Measurements from ENCODE around the gene MAPKAPK3. TPM values are rescaled to one million over a fixed set of nuclear protein-coding genes. Genes with fewer than 3 reads are reported as not detected.

Gene MAPKAPK3
- total and polyA plus RNA-seq, 2 of the 4 experiments (the other 2 are of a cell fraction): 38.3 to 57.2 TPM

DNA sequence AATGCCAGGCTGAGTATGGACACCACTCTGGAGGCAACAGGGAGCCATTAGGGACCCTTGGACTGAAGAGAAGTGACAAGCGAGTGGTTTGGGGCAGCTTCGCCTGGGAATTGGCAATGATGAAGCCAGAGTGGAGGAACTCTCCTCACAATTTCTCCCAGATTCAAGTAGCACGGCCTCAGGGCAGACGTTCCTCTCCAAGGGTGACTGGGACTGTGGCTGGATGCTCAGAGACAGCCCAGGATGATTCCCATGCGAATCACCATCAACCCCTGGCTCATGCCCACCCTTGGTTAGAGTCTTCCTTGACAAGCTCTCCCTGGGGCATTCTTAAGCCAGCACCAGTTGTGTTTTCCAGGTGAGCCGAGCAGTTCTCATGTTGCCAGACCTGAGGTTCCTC is 41.5 kb downstream of the MAPKAPK3 start:
- Histone ChIP-seq H3K9me1 (ENCODE audit: insufficient read depth, low read length) (no peaks in the 10 kb centered on the region), H3K9me3 (ENCODE audit: control insufficient read depth, insufficient read depth, low read length) (no peaks in the 10 kb centered on the region), H3K27me3 (ENCODE audit: control insufficient read depth, insufficient read depth, low read length) (peaks cover 3% of the 10 kb centered on the region; the same call in 1 of the 2 replicates), H4K91ac (ENCODE audit: insufficient read depth, low read depth, low read length) (no peak overlapping the region), H3K4me2 (ENCODE audit: low read depth, low read length) (no peak overlapping the region), H4K5ac (ENCODE audit: low read depth, low read length) (no peak overlapping the region), H3K4me1 (ENCODE audit: control insufficient read depth, insufficient read depth, low read length) (no peaks in the 10 kb centered on the region), H3K23ac (ENCODE audit: low read depth, low read length) (no peak overlapping the region), H2BK5ac (ENCODE audit: low read depth, low read length, poor library complexity, severe bottlenecking) (no peak overlapping the region), H2BK120ac (ENCODE audit: low read depth, low read length) (no peak overlapping the region), H3K27ac (ENCODE audit: insufficient read depth, low read length) (no peak overlapping the region), H2AK5ac (ENCODE audit: low read depth, low read length) (no peak overlapping the region), H2BK20ac (ENCODE audit: low read depth, low read length) (no peak overlapping the region), H3K9ac (ENCODE audit: low read depth, low read length) (no peak overlapping the region), H4K20me1 (ENCODE audit: insufficient read depth, low read length) (no peaks in the 10 kb centered on the region; the same call in 1 of the 2 replicates), H3K36me3 (ENCODE audit: control insufficient read depth, insufficient read depth, low read length) (no peaks in the 10 kb centered on the region), H2AFZ (replicated peaks; ENCODE audit: low read length, poor library complexity) (no peak overlapping the region), H3K4ac (ENCODE audit: low read depth, low read length) (no peak overlapping the region), H2BK15ac (ENCODE audit: low read depth, low read length) (no peak overlapping the region), H4K8ac (ENCODE audit: low read depth in 2 of 2, low read length in 2 of 2) (no peak overlapping the region), H2AK9ac (replicated peaks; ENCODE audit: low read depth, low read length, poor library complexity) (no peak overlapping the region), H3K79me1 (ENCODE audit: low read depth in 1 of 2, low read length in 2 of 2) (no peaks in the 10 kb centered on the region), H3K4me3 (ENCODE audit: insufficient read depth, low read depth, low read length) (no peak overlapping the region), H3K56ac (ENCODE audit: extremely low read depth, insufficient read depth, low read length) (no peak overlapping the region), H3K18ac (ENCODE audit: low read depth, low read length) (no peak overlapping the region), H3K14ac (replicated peaks; ENCODE audit: low read depth, low read length) (no peak overlapping the region)
- POLR2A ChIA-PET (ENCODE audit: unreplicated experiment): no interaction called here
- no peak for TF ChIP-seq CEBPB (IDR thresholded peaks at IDR 0.05; ENCODE audit: low read depth, low read length)
- TF ChIP-seq MAFK (IDR thresholded peaks at IDR 0.05; ENCODE audit: low read depth, low read length): no peak
- TF ChIP-seq CHD1 (IDR thresholded peaks at IDR 0.05; ENCODE audit: low read depth, low read length): no peak
- TF ChIP-seq NFE2L2 (IDR thresholded peaks at IDR 0.05; ENCODE audit: low read depth, low read length): no peak
- TF ChIP-seq, protein P1, sequence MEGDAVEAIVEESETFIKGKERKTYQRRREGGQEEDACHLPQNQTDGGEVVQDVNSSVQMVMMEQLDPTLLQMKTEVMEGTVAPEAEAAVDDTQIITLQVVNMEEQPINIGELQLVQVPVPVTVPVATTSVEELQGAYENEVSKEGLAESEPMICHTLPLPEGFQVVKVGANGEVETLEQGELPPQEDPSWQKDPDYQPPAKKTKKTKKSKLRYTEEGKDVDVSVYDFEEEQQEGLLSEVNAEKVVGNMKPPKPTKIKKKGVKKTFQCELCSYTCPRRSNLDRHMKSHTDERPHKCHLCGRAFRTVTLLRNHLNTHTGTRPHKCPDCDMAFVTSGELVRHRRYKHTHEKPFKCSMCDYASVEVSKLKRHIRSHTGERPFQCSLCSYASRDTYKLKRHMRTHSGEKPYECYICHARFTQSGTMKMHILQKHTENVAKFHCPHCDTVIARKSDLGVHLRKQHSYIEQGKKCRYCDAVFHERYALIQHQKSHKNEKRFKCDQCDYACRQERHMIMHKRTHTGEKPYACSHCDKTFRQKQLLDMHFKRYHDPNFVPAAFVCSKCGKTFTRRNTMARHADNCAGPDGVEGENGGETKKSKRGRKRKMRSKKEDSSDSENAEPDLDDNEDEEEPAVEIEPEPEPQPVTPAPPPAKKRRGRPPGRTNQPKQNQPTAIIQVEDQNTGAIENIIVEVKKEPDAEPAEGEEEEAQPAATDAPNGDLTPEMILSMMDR (conservative IDR thresholded peaks at IDR 0.05; ENCODE audit: low read depth, low read length): no peak
- TF ChIP-seq BHLHE40 (IDR thresholded peaks at IDR 0.05; ENCODE audit: low read depth, low read length): no peak
- TF ChIP-seq, protein P2, sequence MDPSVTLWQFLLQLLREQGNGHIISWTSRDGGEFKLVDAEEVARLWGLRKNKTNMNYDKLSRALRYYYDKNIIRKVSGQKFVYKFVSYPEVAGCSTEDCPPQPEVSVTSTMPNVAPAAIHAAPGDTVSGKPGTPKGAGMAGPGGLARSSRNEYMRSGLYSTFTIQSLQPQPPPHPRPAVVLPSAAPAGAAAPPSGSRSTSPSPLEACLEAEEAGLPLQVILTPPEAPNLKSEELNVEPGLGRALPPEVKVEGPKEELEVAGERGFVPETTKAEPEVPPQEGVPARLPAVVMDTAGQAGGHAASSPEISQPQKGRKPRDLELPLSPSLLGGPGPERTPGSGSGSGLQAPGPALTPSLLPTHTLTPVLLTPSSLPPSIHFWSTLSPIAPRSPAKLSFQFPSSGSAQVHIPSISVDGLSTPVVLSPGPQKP (IDR thresholded peaks at IDR 0.05; ENCODE audit: borderline replicate concordance, low read depth, low read length): no peak
- no peak for TF ChIP-seq MXI1 (IDR thresholded peaks at IDR 0.05; ENCODE audit: borderline replicate concordance, low read depth, low read length)
- no peak for TF ChIP-seq RCOR1 (IDR thresholded peaks at IDR 0.05; ENCODE audit: insufficient replicate concordance, low read length)
- no peak for TF ChIP-seq RAD21 (IDR thresholded peaks at IDR 0.05; ENCODE audit: low read length)
- dilution Hi-C loops (cut with HindIII; ENCODE audit: low sequenced_read_pairs, unreplicated experiment): no loop called here
- intact Hi-C loops (cut with micrococcal nuclease): no loop called here
- DNase-seq (no peak), ATAC-seq (ENCODE audit: low read depth) (no peak)
- in situ Hi-C loops (cut with MboI; ENCODE audit: low sequenced_read_pairs): no loop called here
- BruUV-seq (replicated peaks): no TSS peak
- CTCF ChIA-PET: interaction anchor here (0.8 kb wide), 1 partner anchor 13 kb away, joined by 3 read pairs; no protein-coding TSS in a partner anchor
- WGBS, 2 experiments (ENCODE audit: extremely low coverage in 2 of 2, insufficient read length in 1 of 2): 67% methylated on average over 1 of the region's 6 CpGs; no CpG with 5 or more reads in 1 of the 2 experiments

All from IMR-90 (cell line).